Gastroesophageal sphincter (tissue), 4 donors: ENCODE measurements around the gene KCNMA1. TPM values are rescaled to one million over a fixed set of nuclear protein-coding genes. Genes with fewer than 3 reads are reported as not detected.

ENCODE experiments used
- ATAC-seq: fragments of 150-250 bp; one replicate; pipeline ENCODE4 v1.9.1; 2016; ENCODE audit warnings: mild to moderate bottlenecking, moderate library complexity
- H3K27ac ChIP-seq, 4 donors: fragments of 200-600 bp; sonication (generic) in 3 of 4; 1 replicate in 3 of 4; 2 replicates in 1 of 4; pipeline ENCODE4 v1.5.1; 2016 to 2019
- H3K27me3 ChIP-seq: fragments of 200-600 bp; sonication (generic); one replicate; pipeline ENCODE4 v1.5.1; 2019
- H3K36me3 ChIP-seq, 2 donors: fragments of 200-600 bp; sonication (generic); one replicate each; pipeline ENCODE4 v1.5.1; 2019; ENCODE audit warnings: control low read depth in 1 of 2
- H3K4me1 ChIP-seq, 3 donors: fragments of 200-600 bp; sonication (generic); 1 replicate in 2 of 3; 2 replicates in 1 of 3; pipeline ENCODE4 v1.5.1; 2016 to 2019; ENCODE audit warnings: control low read depth in 2 of 3
- H3K4me3 ChIP-seq, 2 donors: fragments of 200-600 bp; sonication (generic); one replicate each; pipeline ENCODE4 v1.5.1; 2019; ENCODE audit warnings: mild to moderate bottlenecking in 1 of 2, moderate library complexity in 1 of 2
- H3K9me3 ChIP-seq, 3 donors: fragments of 200-600 bp; sonication (generic); one replicate each; pipeline ENCODE4 v1.5.1; 2017 to 2019; ENCODE audit warnings: control low read depth in 2 of 3
- EP300 ChIP-seq: sonication (generic); formaldehyde crosslinking; IDR thresholded peaks from one replicate; pipeline ENCODE4 v1.6.1; 2017; ENCODE audit warnings: antibody characterized with exemption, mild to moderate bottlenecking
- POLR2A ChIP-seq, 2 donors: fragments of 450-650 bp; IDR thresholded peaks; one replicate each; pipeline ENCODE4 v1.6.1; 2017; ENCODE audit warnings: antibody characterized with exemption in 2 of 2, mild to moderate bottlenecking in 2 of 2, moderate library complexity in 1 of 2
- POLR2AphosphoS5 ChIP-seq: sonication (generic); formaldehyde crosslinking; IDR thresholded peaks from one replicate; pipeline ENCODE4 v1.6.1; 2017; ENCODE audit warnings: antibody characterized with exemption
- WGBS, 2 donors: methylation state at CpG; one replicate each; pipeline ENCODE4 v1.1.5; 2018; ENCODE audit warnings: low coverage in 1 of 2; 5-methylcytosine and 5-hydroxymethylcytosine counted together
- total RNA-seq, 4 donors: library from RNA; depleted of rRNA; stranded (reverse); fragments of >200 nt; gene quantifications; one replicate each; pipeline ENCODE4 v1.1.0, GENCODE V29; 2016
- TF ChIP-seq, protein P1 (sequence below), 4 experiments: fragments of 200-600 bp in 2 of 4; fragments of 450-650 bp in 2 of 4; sonication (generic) in 1 of 4; IDR thresholded peaks; one replicate each; pipeline ENCODE4 v1.5.1; 2017 to 2019; ENCODE audit warnings: antibody characterized with exemption in 4 of 4, mild to moderate bottlenecking in 2 of 4, moderate library complexity in 2 of 4

Gene KCNMA1
- total RNA-seq, 4 donors from 2014 or later = 168 to 389 (median 323) TPM

GRCh38 chr10:77283326-77283725, 354.3 kb downstream of the KCNMA1 start:
- H3K4me3 ChIP-seq = no peak overlapping the region

DNA sequence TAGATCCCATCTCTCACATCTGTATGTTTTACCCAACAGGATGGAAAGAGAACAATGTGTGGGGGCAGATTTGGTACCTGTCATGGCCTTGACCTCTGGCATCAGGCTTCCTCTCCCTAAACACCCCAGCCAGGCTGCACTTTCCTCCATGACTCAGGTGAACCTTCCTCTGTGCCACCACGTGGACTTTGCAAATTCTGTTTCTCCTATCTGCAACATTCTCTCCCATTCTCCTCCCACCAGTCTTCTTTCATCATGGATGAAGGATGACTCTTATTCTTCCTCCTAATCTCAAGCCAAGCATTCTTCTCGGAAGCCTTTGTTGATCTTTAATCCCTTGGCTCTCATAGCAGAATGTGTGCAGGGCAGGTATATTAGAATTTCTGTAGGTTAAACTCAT, 355.4 kb downstream of the KCNMA1 start:
- no peak for ATAC-seq

More at GRCh38 chr10:77283326-77283725, 354.3 kb downstream of the KCNMA1 start:
- Histone ChIP-seq H3K27me3 (no peaks in the 10 kb centered on the region), H3K36me3 (no peaks in the 10 kb centered on the region), H3K27ac (peak overlapping the region in 1 of 4 donors; percentile 77), H3K4me1 (peaks cover 0 to 83% (median 14%) of the 10 kb centered on the region in 3 donors), H3K9me3 (no peaks in the 10 kb centered on the region)
- 17% methylated on average over 2 of the region's 3 CpGs; no CpG with 5 or more reads in 1 of the 2 donors for WGBS, 2 donors
- TF ChIP-seq POLR2AphosphoS5 (no peak), POLR2A (IDR thresholded peaks at IDR 0.05) (no peak), EP300 (no peak)
- TF ChIP-seq, protein P1, sequence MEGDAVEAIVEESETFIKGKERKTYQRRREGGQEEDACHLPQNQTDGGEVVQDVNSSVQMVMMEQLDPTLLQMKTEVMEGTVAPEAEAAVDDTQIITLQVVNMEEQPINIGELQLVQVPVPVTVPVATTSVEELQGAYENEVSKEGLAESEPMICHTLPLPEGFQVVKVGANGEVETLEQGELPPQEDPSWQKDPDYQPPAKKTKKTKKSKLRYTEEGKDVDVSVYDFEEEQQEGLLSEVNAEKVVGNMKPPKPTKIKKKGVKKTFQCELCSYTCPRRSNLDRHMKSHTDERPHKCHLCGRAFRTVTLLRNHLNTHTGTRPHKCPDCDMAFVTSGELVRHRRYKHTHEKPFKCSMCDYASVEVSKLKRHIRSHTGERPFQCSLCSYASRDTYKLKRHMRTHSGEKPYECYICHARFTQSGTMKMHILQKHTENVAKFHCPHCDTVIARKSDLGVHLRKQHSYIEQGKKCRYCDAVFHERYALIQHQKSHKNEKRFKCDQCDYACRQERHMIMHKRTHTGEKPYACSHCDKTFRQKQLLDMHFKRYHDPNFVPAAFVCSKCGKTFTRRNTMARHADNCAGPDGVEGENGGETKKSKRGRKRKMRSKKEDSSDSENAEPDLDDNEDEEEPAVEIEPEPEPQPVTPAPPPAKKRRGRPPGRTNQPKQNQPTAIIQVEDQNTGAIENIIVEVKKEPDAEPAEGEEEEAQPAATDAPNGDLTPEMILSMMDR (IDR thresholded peaks at IDR 0.05) = no peak
- ATAC-seq = no peak

DNA sequence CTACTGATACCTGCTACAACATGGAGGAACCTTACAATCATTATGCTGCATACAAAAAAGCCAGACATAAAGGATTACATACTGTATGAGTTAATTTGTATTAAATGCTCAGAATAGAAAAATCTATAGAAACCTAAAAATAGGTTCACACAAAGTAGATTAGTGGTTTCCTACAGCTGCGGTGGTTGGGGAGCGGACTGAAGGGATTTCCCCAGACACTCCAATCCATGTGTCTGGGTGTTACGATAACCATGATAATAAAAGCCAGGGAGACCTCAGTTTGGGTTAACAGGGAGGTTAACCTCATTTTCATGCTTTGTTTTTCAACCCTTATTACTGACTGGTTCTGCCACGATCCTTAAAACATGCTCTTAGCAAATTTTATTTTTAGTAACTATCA, 355.9 kb downstream of the KCNMA1 start:
- Histone ChIP-seq H3K4me1 (peaks cover 0 to 69% (median 3%) of the 10 kb centered on the region in 3 donors), H3K27me3 (no peaks in the 10 kb centered on the region)

More for the DNA sequence above, 355.4 kb downstream of the KCNMA1 start:
- WGBS, 2 donors = 43 to 50% methylated on average over 1 to 2 of the region's 2 CpGs
- Histone ChIP-seq H3K36me3 (no peaks in the 10 kb centered on the region), H3K27ac (peak overlapping the region in 1 of 4 donors; percentile 77), H3K27me3 (no peaks in the 10 kb centered on the region), H3K9me3 (no peaks in the 10 kb centered on the region), H3K4me3 (no peak overlapping the region), H3K4me1 (peaks cover 0 to 73% (median 8%) of the 10 kb centered on the region in 3 donors)
- no peak for TF ChIP-seq POLR2AphosphoS5
- TF ChIP-seq, protein P1 (IDR thresholded peaks at IDR 0.05) = no peak
- no peak for TF ChIP-seq EP300
- no peak for TF ChIP-seq POLR2A (IDR thresholded peaks at IDR 0.05)

DNA sequence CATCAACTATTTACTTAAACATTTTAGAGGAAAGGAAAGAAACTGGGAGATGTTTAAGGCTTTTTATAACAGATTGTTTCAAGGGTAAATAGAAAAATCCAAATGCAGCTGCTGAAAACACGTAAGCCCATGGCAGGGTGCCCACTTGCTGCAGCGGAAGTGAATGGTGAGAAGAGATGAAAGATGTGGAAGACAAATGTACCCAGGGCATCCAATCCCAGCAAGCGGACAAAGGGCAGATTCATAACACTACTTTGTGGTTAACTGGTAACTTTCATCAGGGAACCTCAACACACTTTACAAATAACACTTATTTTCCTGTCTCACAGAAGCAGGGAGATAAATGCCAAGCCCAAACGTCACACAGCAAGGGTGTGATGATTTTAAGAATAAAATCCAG, 358.4 kb downstream of the KCNMA1 start:
- peaks cover 0 to 50% (median 3%) of the 10 kb centered on the region in 3 donors for H3K4me1 ChIP-seq
- no peak overlapping the region for H3K4me3 ChIP-seq
- ATAC-seq = no peak
- no peaks in the 10 kb centered on the region for H3K9me3 ChIP-seq
- no peaks in the 10 kb centered on the region for H3K27me3 ChIP-seq
- TF ChIP-seq POLR2AphosphoS5 (no peak), EP300 (no peak)
- TF ChIP-seq, protein P1 (IDR thresholded peaks at IDR 0.05) = no peak
- 20 to 31% methylated on average over 3 to 4 of the region's 4 CpGs for WGBS, 2 donors
- no peaks in the 10 kb centered on the region for H3K36me3 ChIP-seq
- peak overlapping the region in 2 of 4 donors; percentile 0 to 13 for H3K27ac ChIP-seq

More for the DNA sequence above, 355.9 kb downstream of the KCNMA1 start:
- TF ChIP-seq POLR2A (IDR thresholded peaks at IDR 0.05) = no peak
- TF ChIP-seq, protein P1 (IDR thresholded peaks at IDR 0.05) = no peak
- TF ChIP-seq EP300 = no peak
- no peak for TF ChIP-seq POLR2AphosphoS5
- no peak overlapping the region for H3K4me3 ChIP-seq
- H3K36me3 ChIP-seq = no peaks in the 10 kb centered on the region
- no peak overlapping the region for H3K27ac ChIP-seq
- 54 to 66% methylated on average over 4 of the region's 4 CpGs for WGBS, 2 donors
- no peak for ATAC-seq
- no peaks in the 10 kb centered on the region for H3K9me3 ChIP-seq

DNA sequence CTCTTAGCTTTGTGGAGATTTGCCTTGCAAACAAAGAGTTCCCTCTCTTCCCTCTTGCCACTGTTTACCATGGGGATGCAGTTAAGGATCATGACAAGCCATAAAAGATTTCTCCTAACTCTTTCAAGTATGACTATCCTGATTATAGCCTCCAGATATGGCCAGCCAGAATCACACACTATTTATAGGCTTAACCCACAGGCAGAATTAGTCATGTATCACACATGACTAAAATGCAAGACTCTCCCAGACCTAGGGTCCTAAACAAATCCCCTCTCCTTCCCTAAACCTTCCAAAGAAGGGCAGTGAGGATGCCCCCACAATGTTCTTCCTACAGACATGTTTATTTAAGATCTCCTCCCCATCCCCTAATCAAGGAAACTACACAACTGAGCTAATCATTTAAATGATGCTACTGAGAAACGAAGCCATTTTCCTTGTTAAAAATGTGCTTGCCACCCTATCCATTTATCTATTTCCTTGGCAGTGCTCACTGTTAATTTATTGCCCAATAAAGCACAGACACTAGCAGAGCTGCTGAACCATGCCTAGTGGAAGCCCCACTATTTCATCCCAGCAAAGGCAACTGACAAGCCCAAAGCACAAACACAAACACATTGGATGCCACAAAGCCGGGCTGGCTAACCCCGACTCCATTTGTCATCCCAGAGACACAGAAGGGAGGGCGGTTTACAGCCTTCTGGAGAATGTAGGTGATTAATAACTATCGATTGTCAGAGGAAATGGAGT, 363.4 kb downstream of the KCNMA1 start:
- 0 to 63% methylated on average over 1 to 5 of the region's 5 CpGs for WGBS, 2 donors
- ATAC-seq = no peak

More for the DNA sequence above, 363.4 kb downstream of the KCNMA1 start:
- Histone ChIP-seq H3K27me3 (no peaks in the 10 kb centered on the region), H3K27ac (peak overlapping the region in 1 of 4 donors; percentile 35), H3K4me3 (no peak overlapping the region), H3K4me1 (peaks cover 0 to 42% (median under 1%) of the 10 kb centered on the region in 3 donors), H3K36me3 (no peaks in the 10 kb centered on the region), H3K9me3 (no peaks in the 10 kb centered on the region)
- no peak for TF ChIP-seq POLR2AphosphoS5
